Stomach (tissue), 4 donors: Measurements from ENCODE around the gene AMER3.

Experiments used
- CTCF ChIP-seq, 7 experiments: fragments of 450-650 bp in 4 of 7; fragments of 200-600 bp in 3 of 7; sonication (generic) in 3 of 7; IDR thresholded peaks; one replicate each; pipeline ENCODE4 v1.5.1; 2016 to 2019; ENCODE audit warnings: antibody characterized with exemption in 7 of 7, control low read depth in 2 of 7, mild to moderate bottlenecking in 1 of 7
- EP300 ChIP-seq: sonication (generic); formaldehyde crosslinking; IDR thresholded peaks from one replicate; pipeline ENCODE4 v1.6.1; 2017; ENCODE audit warnings: antibody characterized with exemption

GRCh38 chr2:130728007-130728454 lies 27.3 kb upstream of the AMER3 start:
- no peak for TF ChIP-seq EP300
- TF ChIP-seq CTCF (IDR thresholded peaks at IDR 0.05): no peak
